ENCODE measurements around the gene VARS2. TPM values are rescaled to one million over a fixed set of nuclear protein-coding genes. Genes with fewer than 3 reads are reported as not detected.

Gene VARS2
- total and polyA plus RNA-seq, 2 donors (not counting 3 experiments of a cell fraction or from before 2014, with no cell fraction given) = 17.8 to 34.3 TPM

DNA sequence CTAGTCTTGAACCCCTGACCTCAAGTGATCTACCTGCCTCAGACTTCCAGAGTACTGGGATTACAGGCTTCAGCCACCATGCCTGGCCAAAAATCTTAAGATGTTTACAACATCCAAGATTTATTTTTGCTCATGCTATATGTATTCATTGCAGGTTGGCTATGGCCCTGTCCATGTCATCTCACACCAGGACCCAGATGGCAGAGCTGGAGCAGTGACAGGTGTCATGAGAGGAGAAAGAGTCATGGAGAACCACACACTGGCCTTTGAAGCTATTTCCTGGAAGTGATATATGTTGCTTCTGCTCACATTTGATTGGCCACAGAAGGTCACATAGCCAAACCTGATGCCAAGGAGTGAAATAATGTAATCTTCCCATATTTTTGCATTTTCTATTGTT is 43.5 kb upstream of the VARS2 start:
- H3K4me2 ChIP-seq (ENCODE audit: insufficient read depth, low read length) = no peak overlapping the region
- intact Hi-C loops (cut with micrococcal nuclease) = loop anchor here (10.0 kb wide), 1 partner anchor 386 kb away; the partner anchor contains the start of gene HLA-E
- BruUV-seq (replicated peaks) = no TSS peak
- DNase-seq (ENCODE audit: low read depth, low spot score) = no peak
- no peaks in the 10 kb centered on the region for H3K4me1 ChIP-seq (ENCODE audit: control insufficient read depth, extremely low read depth, insufficient read depth, low read length)
- H3K9ac ChIP-seq (replicated peaks; ENCODE audit: extremely low read depth, insufficient read depth, low read length) = no peak overlapping the region
- no peaks in the 10 kb centered on the region for H3K9me3 ChIP-seq (replicated peaks; ENCODE audit: control insufficient read depth, insufficient read depth, low read length)
- no peak overlapping the region for H2AFZ ChIP-seq (ENCODE audit: low read depth, low read length)
- no peak overlapping the region for H3K27ac ChIP-seq (ENCODE audit: insufficient read depth, low read depth, low read length)
- CTCF ChIA-PET = no interaction called here
- dilution Hi-C loops (cut with MboI; ENCODE audit: extremely low pct_ligation_motif_present, low sequenced_read_pairs) = no loop called here
- no peaks in the 10 kb centered on the region for H4K20me1 ChIP-seq (replicated peaks; ENCODE audit: control insufficient read depth, extremely low read depth, insufficient read depth, low read length)
- FAIRE-seq = no peak
- H3K9me1 ChIP-seq (replicated peaks; ENCODE audit: control insufficient read depth, extremely low read depth, insufficient read depth, low read length) = no peaks in the 10 kb centered on the region
- TF ChIP-seq GATA2 (IDR thresholded peaks at IDR 0.05; ENCODE audit: insufficient read depth, insufficient read length, low read depth, low read length) (no peak), MYC (IDR thresholded peaks at IDR 0.05; ENCODE audit: low read depth, low read length) (no peak), EZH2 (IDR thresholded peaks at IDR 0.05; ENCODE audit: borderline replicate concordance, low read depth, low read length, severe bottlenecking) (no peak), POLR2AphosphoS5 (IDR thresholded peaks at IDR 0.05; ENCODE audit: insufficient read depth, low read depth, low read length) (no peak), POLR2A (IDR thresholded peaks at IDR 0.05; ENCODE audit: low read depth, low read length) (no peak), FOS (IDR thresholded peaks at IDR 0.05; ENCODE audit: borderline replicate concordance, insufficient read depth, low read length) (no peak), JUN (IDR thresholded peaks at IDR 0.05; ENCODE audit: borderline replicate concordance, insufficient read depth, insufficient read length, low read depth) (no peak)
- TF ChIP-seq, protein P1, sequence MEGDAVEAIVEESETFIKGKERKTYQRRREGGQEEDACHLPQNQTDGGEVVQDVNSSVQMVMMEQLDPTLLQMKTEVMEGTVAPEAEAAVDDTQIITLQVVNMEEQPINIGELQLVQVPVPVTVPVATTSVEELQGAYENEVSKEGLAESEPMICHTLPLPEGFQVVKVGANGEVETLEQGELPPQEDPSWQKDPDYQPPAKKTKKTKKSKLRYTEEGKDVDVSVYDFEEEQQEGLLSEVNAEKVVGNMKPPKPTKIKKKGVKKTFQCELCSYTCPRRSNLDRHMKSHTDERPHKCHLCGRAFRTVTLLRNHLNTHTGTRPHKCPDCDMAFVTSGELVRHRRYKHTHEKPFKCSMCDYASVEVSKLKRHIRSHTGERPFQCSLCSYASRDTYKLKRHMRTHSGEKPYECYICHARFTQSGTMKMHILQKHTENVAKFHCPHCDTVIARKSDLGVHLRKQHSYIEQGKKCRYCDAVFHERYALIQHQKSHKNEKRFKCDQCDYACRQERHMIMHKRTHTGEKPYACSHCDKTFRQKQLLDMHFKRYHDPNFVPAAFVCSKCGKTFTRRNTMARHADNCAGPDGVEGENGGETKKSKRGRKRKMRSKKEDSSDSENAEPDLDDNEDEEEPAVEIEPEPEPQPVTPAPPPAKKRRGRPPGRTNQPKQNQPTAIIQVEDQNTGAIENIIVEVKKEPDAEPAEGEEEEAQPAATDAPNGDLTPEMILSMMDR (IDR thresholded peaks at IDR 0.05; ENCODE audit: extremely low read depth in 1 of 2, insufficient read depth in 1 of 2, low read depth in 1 of 2, low read length in 2 of 2) = no peak
- TF ChIP-seq, protein P2, sequence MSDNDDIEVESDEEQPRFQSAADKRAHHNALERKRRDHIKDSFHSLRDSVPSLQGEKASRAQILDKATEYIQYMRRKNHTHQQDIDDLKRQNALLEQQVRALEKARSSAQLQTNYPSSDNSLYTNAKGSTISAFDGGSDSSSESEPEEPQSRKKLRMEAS (IDR thresholded peaks at IDR 0.05; ENCODE audit: insufficient read depth, insufficient read length) = no peak
- POLR2A ChIA-PET = no interaction called here
- H3K36me3 ChIP-seq (ENCODE audit: control insufficient read depth in 2 of 2, extremely low read depth in 1 of 2, insufficient read depth in 2 of 2, low read length in 2 of 2) = no peaks in the 10 kb centered on the region
- H3K4me3 ChIP-seq (replicated peaks in 1 of 3; ENCODE audit: insufficient read depth in 1 of 3, low read depth in 1 of 3, low read length in 3 of 3) = no peak overlapping the region
- no peaks in the 10 kb centered on the region for H3K79me2 ChIP-seq (ENCODE audit: control insufficient read depth, insufficient read depth, low read length)
- peaks cover 0 to 2% of the 10 kb centered on the region in 2 experiments for H3K27me3 ChIP-seq (ENCODE audit: control insufficient read depth in 2 of 2, insufficient read depth in 2 of 2, low read length in 2 of 2)
